PC-9 (cell line): Measurements from ENCODE around the gene PNMA6F.

ENCODE experiments used
- EZH2 ChIP-seq: fragments of 200-600 bp; sonication (generic); IDR thresholded peaks from 2 replicates; pipeline ENCODE4 v1.8.0; 2017; ENCODE audit warnings: antibody characterized with exemption, low read depth
- TF ChIP-seq, protein P1 (sequence below): fragments of 200-600 bp; sonication (generic); conservative IDR thresholded peaks from 2 replicates; pipeline ENCODE4 v1.6.1; 2017; ENCODE audit warnings: mixed run types, antibody characterized with exemption, mild to moderate bottlenecking, moderate library complexity

- TF ChIP-seq, protein P1, sequence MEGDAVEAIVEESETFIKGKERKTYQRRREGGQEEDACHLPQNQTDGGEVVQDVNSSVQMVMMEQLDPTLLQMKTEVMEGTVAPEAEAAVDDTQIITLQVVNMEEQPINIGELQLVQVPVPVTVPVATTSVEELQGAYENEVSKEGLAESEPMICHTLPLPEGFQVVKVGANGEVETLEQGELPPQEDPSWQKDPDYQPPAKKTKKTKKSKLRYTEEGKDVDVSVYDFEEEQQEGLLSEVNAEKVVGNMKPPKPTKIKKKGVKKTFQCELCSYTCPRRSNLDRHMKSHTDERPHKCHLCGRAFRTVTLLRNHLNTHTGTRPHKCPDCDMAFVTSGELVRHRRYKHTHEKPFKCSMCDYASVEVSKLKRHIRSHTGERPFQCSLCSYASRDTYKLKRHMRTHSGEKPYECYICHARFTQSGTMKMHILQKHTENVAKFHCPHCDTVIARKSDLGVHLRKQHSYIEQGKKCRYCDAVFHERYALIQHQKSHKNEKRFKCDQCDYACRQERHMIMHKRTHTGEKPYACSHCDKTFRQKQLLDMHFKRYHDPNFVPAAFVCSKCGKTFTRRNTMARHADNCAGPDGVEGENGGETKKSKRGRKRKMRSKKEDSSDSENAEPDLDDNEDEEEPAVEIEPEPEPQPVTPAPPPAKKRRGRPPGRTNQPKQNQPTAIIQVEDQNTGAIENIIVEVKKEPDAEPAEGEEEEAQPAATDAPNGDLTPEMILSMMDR = no peak
- no peak for TF ChIP-seq EZH2
Observed at GRCh38 chrX:153304988-153305736, 16.4 kb downstream of the PNMA6F start.
